D721Med (cell line): ENCODE data around the gene CUL2.
"Not testable (repeated sequence)": the region's sequence is repeated elsewhere in the genome, so short reads cannot be mapped to it uniquely, and the experiment has no call there.

ENCODE experiments used
- DNase-seq: peaks from one replicate; pipeline ENCODE4 v3.0.0; 2011; ENCODE audit warnings: low spot score; ENCODE audit not compliant: insufficient read length
- FAIRE-seq: peaks from 2 replicates; lab custom pipeline; 2011; peaks lifted over from hg19 to GRCh38; lab: Jason Lieb, UNC
- CTCF ChIP-seq: IDR thresholded peaks from 2 replicates; pipeline ENCODE4 v1.5.1; 2012; ENCODE audit warnings: mild to moderate bottlenecking, control low read depth; ENCODE audit not compliant: insufficient read depth; ENCODE audit errors: missing control alignments

Gene CUL2

GRCh38 chr10:35058686-35059085 lies 31.5 kb downstream of the CUL2 start:
- no peak for DNase-seq

GRCh38 chr10:35058134-35058533 lies 32.0 kb downstream of the CUL2 start:
- FAIRE-seq (no peak), DNase-seq (no peak)
- no peak for TF ChIP-seq CTCF

More at GRCh38 chr10:35058686-35059085, 31.5 kb downstream of the CUL2 start:
- no peak for FAIRE-seq
- no peak for TF ChIP-seq CTCF

- DNase-seq = no peak
- no peak for TF ChIP-seq CTCF
- FAIRE-seq = no peak
Measured at GRCh38 chr10:35056686-35057085, 33.5 kb downstream of the CUL2 start.

- no peak for TF ChIP-seq CTCF
- FAIRE-seq (no peak), DNase-seq (no peak)
Measured at GRCh38 chr10:35056133-35056532, 34.0 kb downstream of the CUL2 start.

- DNase-seq (no peak), FAIRE-seq (no peak)
- no peak for TF ChIP-seq CTCF
Measured at GRCh38 chr10:35050568-35050967, 39.6 kb downstream of the CUL2 start.

- DNase-seq (no peak), FAIRE-seq (no peak)
Measured at GRCh38 chr10:35046074-35046473, 44.1 kb downstream of the CUL2 start.

GRCh38 chr10:35045275-35045674 lies 44.9 kb downstream of the CUL2 start:
- not testable (repeated sequence) for DNase-seq, FAIRE-seq

More at GRCh38 chr10:35046074-35046473, 44.1 kb downstream of the CUL2 start:
- no peak for TF ChIP-seq CTCF

- DNase-seq = no peak
- no peak for TF ChIP-seq CTCF
- FAIRE-seq = no peak
Measured at GRCh38 chr10:35043796-35044344, 46.3 kb downstream of the CUL2 start.
